ENCODE results near the gene DYSF. TPM values are rescaled to one million over a fixed set of nuclear protein-coding genes. Genes with fewer than 3 reads are reported as not detected.

Gene DYSF
- total RNA-seq, 1 experiment from 2014 or later, result 5.5 TPM

DNA sequence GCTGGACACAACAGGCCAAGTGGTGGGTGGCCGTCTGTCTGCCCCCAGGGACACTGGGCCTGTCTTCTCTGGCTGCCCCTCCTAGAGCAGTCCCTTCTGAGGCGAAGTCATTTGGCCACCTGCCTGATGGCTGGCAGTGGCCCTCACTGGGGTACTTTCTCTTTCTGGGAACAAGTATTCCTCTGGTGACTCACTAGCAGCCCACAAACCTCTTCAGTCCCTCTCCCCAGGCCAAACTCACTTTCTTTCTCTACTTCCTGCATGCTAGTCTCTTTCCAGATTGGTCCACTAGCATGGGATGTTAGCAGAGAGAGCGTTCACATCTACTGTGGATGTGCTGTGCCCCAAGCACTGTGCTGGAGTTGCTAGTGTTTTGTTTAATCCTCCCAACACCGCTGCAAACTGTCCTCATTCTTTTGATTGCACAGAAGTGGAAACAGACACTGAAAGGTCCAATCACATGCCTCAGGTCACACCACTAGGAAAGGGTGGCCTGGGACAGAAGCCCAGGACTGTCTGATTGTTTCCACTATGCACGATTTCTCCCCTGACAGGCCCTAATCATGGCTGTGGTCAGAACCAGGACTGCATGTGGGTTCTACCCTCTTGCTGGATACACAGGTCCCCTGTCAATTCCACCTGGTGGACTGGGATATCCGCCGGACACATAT lies 5.2 kb downstream of the DYSF start:
- no peak overlapping the region for H3K4ac ChIP-seq (ENCODE audit: low read depth, low read length)
- H3K27ac ChIP-seq (ENCODE audit: insufficient read length, low read depth, low read length), result no peak overlapping the region
- Mint-ChIP-seq H3K9me3 (no peaks in the 10 kb centered on the region), H3K4me3 (no peak overlapping the region), H3K36me3 (ENCODE audit: insufficient read depth in 1 of 3, low read depth in 3 of 3) (no peaks in the 10 kb centered on the region), H3K27me3 (ENCODE audit: low read depth) (peaks cover 49% of the 10 kb centered on the region), H3K4me1 (peaks cover 41 to 47% of the 10 kb centered on the region in 2 experiments), H3K27ac (no peak overlapping the region)
- WGBS (ENCODE audit: extremely low coverage, insufficient read length, low lambda C conversion rate), result no CpG with 5 or more reads among the region's 7 CpGs
- H2BK12ac ChIP-seq (ENCODE audit: insufficient read length, low read depth, low read length), result no peak overlapping the region
- no peaks in the 10 kb centered on the region for H4K20me1 ChIP-seq (ENCODE audit: control insufficient read depth, insufficient read depth, insufficient read length)
- no peaks in the 10 kb centered on the region for H3K79me1 ChIP-seq (ENCODE audit: insufficient read depth, low read depth, low read length, poor library complexity, severe bottlenecking)
- no peak for DNase-seq
- no peak overlapping the region for H3T11ph ChIP-seq (ENCODE audit: low read length)
- no peak overlapping the region for H3K23ac ChIP-seq (ENCODE audit: insufficient read length, low read depth, low read length)
- H2AFZ ChIP-seq (ENCODE audit: low read length), result no peak overlapping the region
- H2BK120ac ChIP-seq (ENCODE audit: low read depth, low read length, poor library complexity, severe bottlenecking), result no peak overlapping the region
- H3K9me3 ChIP-seq (ENCODE audit: control insufficient read depth, low read depth, low read length), result no peaks in the 10 kb centered on the region
- no peak overlapping the region for H3K14ac ChIP-seq (ENCODE audit: insufficient read depth, low read length)
- H3K79me2 ChIP-seq (ENCODE audit: insufficient read depth, low read length), result no peaks in the 10 kb centered on the region
- H2AK5ac ChIP-seq (ENCODE audit: insufficient read length, low read length), result no peak overlapping the region
- peaks cover 8% of the 10 kb centered on the region for H3K23me2 ChIP-seq (ENCODE audit: insufficient read length, low read depth, low read length, poor library complexity, severe bottlenecking)
- TF ChIP-seq, protein P1, sequence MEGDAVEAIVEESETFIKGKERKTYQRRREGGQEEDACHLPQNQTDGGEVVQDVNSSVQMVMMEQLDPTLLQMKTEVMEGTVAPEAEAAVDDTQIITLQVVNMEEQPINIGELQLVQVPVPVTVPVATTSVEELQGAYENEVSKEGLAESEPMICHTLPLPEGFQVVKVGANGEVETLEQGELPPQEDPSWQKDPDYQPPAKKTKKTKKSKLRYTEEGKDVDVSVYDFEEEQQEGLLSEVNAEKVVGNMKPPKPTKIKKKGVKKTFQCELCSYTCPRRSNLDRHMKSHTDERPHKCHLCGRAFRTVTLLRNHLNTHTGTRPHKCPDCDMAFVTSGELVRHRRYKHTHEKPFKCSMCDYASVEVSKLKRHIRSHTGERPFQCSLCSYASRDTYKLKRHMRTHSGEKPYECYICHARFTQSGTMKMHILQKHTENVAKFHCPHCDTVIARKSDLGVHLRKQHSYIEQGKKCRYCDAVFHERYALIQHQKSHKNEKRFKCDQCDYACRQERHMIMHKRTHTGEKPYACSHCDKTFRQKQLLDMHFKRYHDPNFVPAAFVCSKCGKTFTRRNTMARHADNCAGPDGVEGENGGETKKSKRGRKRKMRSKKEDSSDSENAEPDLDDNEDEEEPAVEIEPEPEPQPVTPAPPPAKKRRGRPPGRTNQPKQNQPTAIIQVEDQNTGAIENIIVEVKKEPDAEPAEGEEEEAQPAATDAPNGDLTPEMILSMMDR (conservative IDR thresholded peaks at IDR 0.05), result no peak
- no peak overlapping the region for H4K8ac ChIP-seq (replicated peaks; ENCODE audit: insufficient read length, low read depth, low read length)
- H4K91ac ChIP-seq (ENCODE audit: insufficient read length, low read depth, low read length), result no peak overlapping the region
- H3K18ac ChIP-seq (ENCODE audit: insufficient read length, low read depth, low read length), result no peak overlapping the region
- no peak overlapping the region for H3K56ac ChIP-seq (ENCODE audit: insufficient read length, low read depth, low read length)
- no peak overlapping the region for H4K5ac ChIP-seq (ENCODE audit: insufficient read length, low read depth, low read length)
- H2BK5ac ChIP-seq (ENCODE audit: insufficient read length, low read length), result no peak overlapping the region
- no peak overlapping the region for H3K9ac ChIP-seq (ENCODE audit: extremely low read depth, insufficient read length, low read length)
- no peak overlapping the region for H3K4me2 ChIP-seq (ENCODE audit: insufficient read depth, insufficient read length, low read length)
- no peak overlapping the region for H2BK15ac ChIP-seq (ENCODE audit: low read depth, low read length)
- no peak overlapping the region for H2BK20ac ChIP-seq (ENCODE audit: low read depth, low read length, poor library complexity, severe bottlenecking)
- H3K4me1 ChIP-seq (ENCODE audit: insufficient read depth, low read length), result peaks cover 14% of the 10 kb centered on the region
- peaks cover 31% of the 10 kb centered on the region; the same call in 1 of the 2 replicates for H3K27me3 ChIP-seq (ENCODE audit: insufficient read depth, low read length)

Measured in H9 (cell line).